COLO829 (cell line): ENCODE measurements around the gene ST3GAL3.
"Not testable (repeated sequence)": the region's sequence is repeated elsewhere in the genome, so short reads cannot be mapped to it uniquely, and the experiment has no call there.

ENCODE experiments used
- DNase-seq: peaks from one replicate; pipeline ENCODE4 v3.0.0; 2012; ENCODE audit warnings: low spot score

Gene ST3GAL3

GRCh38 chr1:43822040-43822690 lies 114.8 kb downstream of the ST3GAL3 start:
- peak; percentile 49 for DNase-seq

DNA sequence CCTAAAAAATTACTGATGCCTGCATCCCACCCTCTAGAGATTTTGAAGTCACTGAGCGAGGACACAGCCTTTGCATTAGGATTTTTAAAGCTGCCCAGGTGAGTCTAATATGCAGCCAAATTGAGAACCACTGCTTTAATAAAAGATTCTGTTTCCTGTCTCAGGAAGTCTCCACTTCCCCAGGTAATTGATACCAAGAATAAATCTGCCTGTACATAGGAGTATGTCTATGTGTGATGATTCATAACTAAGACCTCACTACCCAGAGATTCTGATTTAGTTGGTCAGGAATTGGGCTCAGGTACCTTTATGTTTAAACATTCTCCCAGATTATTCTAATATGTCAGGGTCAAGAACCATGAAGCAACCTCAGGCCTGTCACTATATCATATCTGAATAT lies 117.5 kb downstream of the ST3GAL3 start:
- no peak for DNase-seq

GRCh38 chr1:43828574-43828973 lies 121.2 kb downstream of the ST3GAL3 start:
- no peak for DNase-seq

DNA sequence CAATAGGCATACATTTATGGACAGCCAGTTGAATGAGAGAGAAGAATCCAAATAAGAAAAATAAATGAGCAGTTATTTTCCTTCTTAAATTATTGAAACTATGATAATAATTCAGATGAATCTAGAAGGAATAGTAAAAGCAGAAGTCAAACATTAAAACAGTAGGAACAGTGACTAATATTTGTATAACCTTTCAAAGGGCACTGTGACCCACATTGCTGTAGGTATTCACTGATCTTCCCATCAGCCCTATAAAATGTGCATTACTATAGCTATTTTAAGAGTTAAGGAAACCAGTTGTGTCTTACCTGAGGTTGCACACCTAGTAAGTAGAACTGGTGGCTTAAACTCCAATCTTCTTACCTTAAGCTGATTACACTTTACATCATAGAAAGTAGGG lies 123.5 kb downstream of the ST3GAL3 start:
- no peak for DNase-seq

DNA sequence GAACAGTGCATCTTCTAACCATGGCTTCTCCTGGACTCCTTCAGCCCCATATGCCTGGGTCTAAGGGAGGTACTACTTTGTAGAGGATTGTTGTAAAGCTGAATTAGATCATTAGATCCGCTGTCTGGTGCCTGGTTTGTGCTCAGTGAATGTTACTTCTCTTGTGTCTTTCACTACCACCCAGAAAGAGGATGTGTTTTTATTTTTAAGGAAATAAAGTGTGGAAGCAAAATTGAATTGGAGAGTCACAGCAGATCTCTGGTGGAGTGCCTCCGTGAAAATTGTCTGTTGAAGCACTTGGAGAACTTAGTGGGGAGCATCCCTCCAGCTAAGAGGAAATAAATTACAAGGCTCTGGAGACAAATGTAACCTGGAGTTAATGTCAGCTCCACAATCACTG lies 124.5 kb downstream of the ST3GAL3 start:
- DNase-seq = no peak

GRCh38 chr1:43832255-43832654 lies 124.9 kb downstream of the ST3GAL3 start:
- DNase-seq = no peak

DNA sequence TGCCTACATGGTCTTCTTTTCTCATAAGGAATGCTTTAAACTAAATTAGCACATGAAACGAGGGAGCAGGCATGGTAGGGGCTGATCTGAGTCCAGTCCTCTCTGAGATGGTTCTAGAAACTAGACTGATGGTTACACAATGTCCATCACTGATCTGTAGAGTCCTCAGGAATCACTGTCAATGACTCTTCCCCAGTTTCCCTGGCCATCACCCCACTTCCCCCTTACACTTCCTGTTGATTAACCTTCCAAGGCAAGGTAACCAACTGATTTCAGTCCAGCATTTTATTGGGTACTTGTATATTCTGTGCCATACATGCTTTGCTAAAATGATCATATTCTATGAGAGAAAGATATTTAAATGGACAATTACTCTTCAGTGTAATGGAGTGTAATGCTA lies 125.7 kb downstream of the ST3GAL3 start:
- no peak for DNase-seq

DNA sequence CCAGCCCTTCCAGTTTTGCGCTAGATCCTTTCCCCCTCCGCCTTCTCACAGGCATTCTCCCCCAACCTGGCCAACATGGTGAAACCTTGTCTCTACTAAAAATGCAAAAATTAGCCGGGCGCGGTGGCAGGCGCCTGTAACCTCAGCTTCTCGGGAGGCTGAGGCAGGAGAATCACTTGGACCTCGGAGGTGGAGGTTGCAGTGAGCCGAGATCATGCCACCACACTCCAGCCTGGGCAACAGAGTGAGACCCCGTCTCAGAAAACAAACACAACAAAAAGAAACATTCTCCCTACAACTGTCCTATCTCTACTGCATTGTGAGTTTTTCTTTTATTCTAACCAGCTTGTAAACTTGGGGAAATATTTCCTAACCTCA lies 126.6 kb downstream of the ST3GAL3 start:
- not testable (repeated sequence) for DNase-seq

GRCh38 chr1:43834280-43835081 lies 127.1 kb downstream of the ST3GAL3 start:
- DNase-seq = no peak

- peak; percentile 84 for DNase-seq
Observed at GRCh38 chr1:43835082-43836021, 128.0 kb downstream of the ST3GAL3 start.

- DNase-seq = no peak
Observed at GRCh38 chr1:43836267-43836951, 129.1 kb downstream of the ST3GAL3 start.

- DNase-seq = no peak
Observed at GRCh38 chr1:43839056-43839455, 131.7 kb downstream of the ST3GAL3 start.

- no peak for DNase-seq
Observed at GRCh38 chr1:43841321-43842174, 134.2 kb downstream of the ST3GAL3 start.

GRCh38 chr1:43842175-43842498 lies 134.8 kb downstream of the ST3GAL3 start:
- no peak for DNase-seq

- DNase-seq = no peak
Observed at GRCh38 chr1:43843684-43844083, 136.3 kb downstream of the ST3GAL3 start.

- DNase-seq = no peak
Observed at GRCh38 chr1:43844114-43844513, 136.8 kb downstream of the ST3GAL3 start.

DNA sequence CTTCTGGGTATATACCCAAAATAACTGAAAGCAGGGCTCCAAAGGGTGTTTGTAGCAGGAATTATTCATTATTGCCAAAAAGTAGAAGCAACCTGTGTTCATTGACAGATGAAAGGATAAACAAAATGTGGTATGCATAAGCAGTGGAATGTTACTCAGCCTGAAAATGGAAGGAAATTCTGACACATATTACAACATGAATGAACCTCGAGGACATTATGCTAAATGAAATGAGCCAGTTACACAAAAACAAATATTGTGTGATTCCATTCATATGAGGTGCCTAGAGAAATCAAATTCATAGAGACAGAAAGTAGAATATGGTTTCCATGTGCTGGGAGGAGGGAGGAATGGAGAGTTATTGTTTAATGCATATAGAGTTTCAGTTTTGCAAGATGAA lies 140.0 kb downstream of the ST3GAL3 start:
- DNase-seq = no peak

DNA sequence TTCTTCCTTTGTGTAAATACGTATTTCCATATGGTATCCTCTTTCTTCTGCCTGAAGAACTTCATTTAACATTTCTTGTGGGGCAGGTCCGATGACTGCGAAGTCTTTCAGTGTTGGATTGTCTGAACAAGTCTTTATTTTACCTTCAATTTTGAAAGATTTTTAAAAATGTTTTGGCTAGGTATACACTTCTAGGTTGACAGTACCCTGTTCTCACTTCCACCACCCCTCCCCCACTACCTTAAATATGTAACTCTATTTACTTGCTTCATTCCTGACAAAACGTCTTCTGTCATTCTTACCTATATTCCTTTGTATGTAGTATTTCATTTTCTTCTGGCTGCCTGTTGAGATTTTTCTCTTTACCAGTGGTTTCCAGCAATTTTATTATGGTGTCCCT lies 140.5 kb downstream of the ST3GAL3 start:
- DNase-seq = no peak

- DNase-seq = no peak
Observed at GRCh38 chr1:43849670-43850069, 142.3 kb downstream of the ST3GAL3 start.

- no peak for DNase-seq
Observed at GRCh38 chr1:43850591-43851233, 143.4 kb downstream of the ST3GAL3 start.
